HG03196 (cell line): Measurements from ENCODE around the gene EXD1.
A peak's percentile ranks its signal among the peaks of the same experiment; 100 is the strongest.
"Not testable (repeated sequence)": the region's sequence is repeated elsewhere in the genome, so short reads cannot be mapped to it uniquely, and the experiment has no call there.

Source experiments
- ATAC-seq: cut with Tn5 transposase; IDR thresholded peaks from one replicate; pipeline ENCODE4 v1.9.1; 2021; ENCODE audit not compliant: unreplicated experiment

The EXD1 gene

GRCh38 chr15:41230650-41231421 lies at the start of gene EXD1, which contains the start of gene CHP1:
EXD1 (minus strand) TSS chr15:41230757; CDS start chr15:41226575, 4,182 bp downstream.
CHP1 (plus strand) TSS chr15:41231268; CDS start chr15:41231383, 115 bp downstream.
- peak; percentile 94 for ATAC-seq

- ATAC-seq: no peak
Measured at GRCh38 chr15:41279535-41280283, 49.2 kb upstream of the EXD1 start.

- ATAC-seq: no peak
Measured at GRCh38 chr15:41278319-41278718, 47.8 kb upstream of the EXD1 start.

- ATAC-seq: no peak
Measured at GRCh38 chr15:41276831-41277230, 46.3 kb upstream of the EXD1 start.

- no peak for ATAC-seq
Measured at GRCh38 chr15:41269887-41270286, 39.3 kb upstream of the EXD1 start.

GRCh38 chr15:41263891-41264351 lies 33.4 kb upstream of the EXD1 start:
- no peak for ATAC-seq

GRCh38 chr15:41262571-41262970 lies 32.0 kb upstream of the EXD1 start:
- no peak for ATAC-seq

GRCh38 chr15:41260924-41261323 lies 30.4 kb upstream of the EXD1 start:
- not testable (repeated sequence) for ATAC-seq

GRCh38 chr15:41259546-41260189 lies 29.1 kb upstream of the EXD1 start:
- no peak for ATAC-seq

GRCh38 chr15:41258750-41259471 lies 28.4 kb upstream of the EXD1 start:
- no peak for ATAC-seq

- no peak for ATAC-seq
Measured at GRCh38 chr15:41256577-41257038, 26.1 kb upstream of the EXD1 start.

GRCh38 chr15:41256103-41256502 lies 25.5 kb upstream of the EXD1 start:
- no peak for ATAC-seq

- no peak for ATAC-seq
Measured at GRCh38 chr15:41254560-41254959, 24.0 kb upstream of the EXD1 start.

- no peak for ATAC-seq
Measured at GRCh38 chr15:41251411-41251810, 20.9 kb upstream of the EXD1 start.

- not testable (repeated sequence) for ATAC-seq
Measured at GRCh38 chr15:41250745-41251144, 20.2 kb upstream of the EXD1 start.

- no peak for ATAC-seq
Measured at GRCh38 chr15:41241221-41241964, 10.8 kb upstream of the EXD1 start.

- ATAC-seq: no peak
Measured at GRCh38 chr15:41238100-41238499, 7.5 kb upstream of the EXD1 start.

GRCh38 chr15:41235929-41236328 lies 5.4 kb upstream of the EXD1 start:
- no peak for ATAC-seq

GRCh38 chr15:41235228-41235627 lies 4.7 kb upstream of the EXD1 start:
- ATAC-seq: not testable (repeated sequence)

GRCh38 chr15:41233367-41233771 lies 2.8 kb upstream of the EXD1 start:
- ATAC-seq: no peak
